HG03108 (cell line): ENCODE data around the gene BORCS6.

Experiments
- ATAC-seq: cut with Tn5 transposase; IDR thresholded peaks from one replicate; pipeline ENCODE4 v1.9.1; 2021; ENCODE audit warnings: moderate library complexity; ENCODE audit not compliant: unreplicated experiment

BORCS6 gene

DNA sequence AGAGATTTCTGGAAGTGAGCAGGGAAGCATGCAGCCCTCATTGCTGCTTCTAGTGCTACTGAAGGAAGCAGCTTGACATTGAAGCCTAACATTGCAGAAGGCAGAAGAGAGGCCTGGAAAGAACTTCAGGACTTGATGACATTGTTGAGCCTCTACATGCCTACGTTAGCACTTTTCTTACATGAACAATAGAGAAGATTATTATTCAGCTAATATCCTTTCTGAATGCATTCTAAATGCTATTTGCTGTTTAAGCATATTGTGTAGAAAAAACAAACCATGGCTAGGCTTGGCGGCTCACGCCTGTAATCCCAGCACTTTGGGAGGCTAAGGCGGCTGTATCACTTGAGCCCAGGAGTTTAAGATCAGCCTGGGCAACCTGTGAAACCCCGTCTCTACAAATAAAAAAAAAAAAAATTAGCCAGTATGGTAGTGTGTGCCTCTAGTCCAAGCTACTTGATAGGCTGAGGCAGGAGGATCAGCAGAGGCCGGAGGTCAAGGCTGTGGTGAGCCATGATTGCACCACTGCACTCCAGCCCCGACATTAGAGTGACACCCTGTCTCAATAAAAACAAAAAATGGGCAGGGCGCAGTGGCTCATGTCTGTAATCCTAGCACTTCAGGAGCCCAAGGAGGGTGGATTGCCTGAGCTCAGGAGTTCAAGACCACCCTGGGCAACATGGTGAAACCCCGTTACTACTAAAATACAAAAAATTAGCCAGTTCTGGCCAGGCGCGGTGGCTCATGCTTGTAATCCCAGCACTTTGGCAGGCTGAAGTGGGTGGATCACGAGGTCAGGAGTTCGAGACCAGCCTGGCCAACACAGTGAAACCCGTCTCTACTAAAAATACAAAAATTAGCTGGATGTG is 22.6 kb upstream of the BORCS6 start:
- no peak for ATAC-seq

DNA sequence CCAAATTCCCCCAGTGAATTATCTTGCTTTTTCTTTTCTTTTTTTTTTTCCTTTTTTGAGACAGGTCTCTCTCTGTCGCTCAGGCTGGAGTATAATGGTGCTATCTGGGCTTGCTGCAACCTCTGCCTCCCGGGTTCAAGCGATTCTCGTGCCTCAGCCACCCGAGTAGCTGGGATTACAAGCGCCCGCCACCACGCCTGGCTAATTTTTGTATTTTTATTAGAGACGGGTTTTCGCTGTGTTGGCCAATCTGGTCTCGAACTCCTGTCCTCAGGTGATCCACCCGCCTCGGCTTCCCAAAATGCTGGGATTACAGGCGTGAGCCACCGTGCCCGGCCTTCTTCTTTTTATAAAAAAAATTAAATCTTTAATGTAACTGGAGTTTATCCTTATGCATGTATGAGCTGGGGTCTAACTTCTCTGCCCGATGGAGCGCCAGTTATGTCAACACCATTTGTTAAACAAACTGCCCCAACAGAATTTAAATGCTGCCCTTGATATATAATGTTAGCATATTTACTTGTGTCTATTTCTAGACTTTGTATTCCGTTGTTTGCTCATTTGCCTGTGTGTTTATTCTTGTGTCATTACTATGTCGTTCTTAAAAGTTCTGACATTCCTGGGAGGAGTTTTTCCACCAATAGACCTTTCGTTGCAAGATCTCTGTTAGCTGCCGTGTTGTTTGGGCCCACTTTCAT is 20.9 kb upstream of the BORCS6 start:
- ATAC-seq: peak; percentile 8

DNA sequence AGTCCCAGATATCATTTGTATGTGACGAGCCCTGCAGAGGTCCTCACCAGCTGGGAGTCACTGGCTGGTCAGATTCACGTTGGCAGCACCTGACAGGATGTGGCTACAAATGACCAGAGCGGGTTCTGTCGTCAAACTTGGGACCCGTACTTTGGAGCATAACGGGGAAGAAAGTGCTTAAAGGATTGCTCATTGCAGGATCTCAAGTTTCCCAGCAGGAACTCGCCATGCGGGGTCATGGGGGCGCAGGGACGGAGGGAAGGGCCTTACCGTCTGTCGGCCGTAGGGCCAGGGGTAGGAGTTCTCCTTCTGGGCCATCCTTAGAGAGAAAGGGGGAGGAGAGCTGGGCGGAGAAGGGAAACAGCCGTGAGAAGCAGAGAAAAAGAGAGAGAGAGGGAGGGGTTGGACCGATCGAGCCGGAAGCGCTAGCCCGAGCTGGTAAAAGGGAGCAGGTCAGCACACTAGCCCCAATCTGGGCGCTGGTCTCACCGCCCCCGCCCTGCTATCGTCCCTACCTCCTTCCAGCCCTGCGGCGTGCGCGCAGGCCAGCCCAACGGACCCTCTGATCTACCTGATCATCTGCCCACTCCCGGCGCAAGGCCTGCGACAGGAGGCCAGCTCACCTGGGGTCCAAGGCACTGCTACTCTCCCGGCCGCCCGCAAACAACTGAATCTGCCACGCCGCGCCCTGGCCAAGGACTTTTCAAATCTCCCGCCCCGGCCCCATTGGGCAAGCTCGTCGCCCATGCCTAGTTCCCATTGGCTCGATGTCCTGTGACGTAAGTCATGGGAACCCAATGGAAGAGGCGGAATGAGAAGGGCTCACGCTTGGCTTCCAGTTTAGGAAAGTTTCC is 20.2 kb upstream of the BORCS6 start, which contains the start of gene AURKB:
TSS of gene AURKB (minus strand) at position 669 of the 854 bp plus-strand sequence. CDS start at position 318, 351 bp downstream.
- ATAC-seq: peak; percentile 86

DNA sequence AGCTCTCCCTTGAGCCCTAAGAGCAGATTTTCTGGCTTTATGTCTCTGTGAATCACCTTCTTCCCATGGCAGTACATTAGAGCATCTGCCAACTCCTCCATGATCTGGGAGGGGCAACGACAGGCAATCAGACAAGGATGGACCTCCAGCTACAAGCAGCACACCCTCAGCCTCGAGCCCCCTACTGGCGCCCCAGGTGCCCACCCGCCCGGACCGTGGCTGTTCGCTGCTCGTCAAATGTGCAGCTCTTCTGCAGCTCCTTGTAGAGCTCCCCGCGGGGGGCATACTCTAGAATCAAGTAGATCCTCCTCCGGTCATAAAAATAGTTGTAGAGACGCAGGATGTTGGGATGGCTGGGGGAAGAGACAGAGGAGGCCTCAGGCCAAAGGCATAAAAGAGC is 16.6 kb upstream of the BORCS6 start:
- ATAC-seq: no peak

DNA sequence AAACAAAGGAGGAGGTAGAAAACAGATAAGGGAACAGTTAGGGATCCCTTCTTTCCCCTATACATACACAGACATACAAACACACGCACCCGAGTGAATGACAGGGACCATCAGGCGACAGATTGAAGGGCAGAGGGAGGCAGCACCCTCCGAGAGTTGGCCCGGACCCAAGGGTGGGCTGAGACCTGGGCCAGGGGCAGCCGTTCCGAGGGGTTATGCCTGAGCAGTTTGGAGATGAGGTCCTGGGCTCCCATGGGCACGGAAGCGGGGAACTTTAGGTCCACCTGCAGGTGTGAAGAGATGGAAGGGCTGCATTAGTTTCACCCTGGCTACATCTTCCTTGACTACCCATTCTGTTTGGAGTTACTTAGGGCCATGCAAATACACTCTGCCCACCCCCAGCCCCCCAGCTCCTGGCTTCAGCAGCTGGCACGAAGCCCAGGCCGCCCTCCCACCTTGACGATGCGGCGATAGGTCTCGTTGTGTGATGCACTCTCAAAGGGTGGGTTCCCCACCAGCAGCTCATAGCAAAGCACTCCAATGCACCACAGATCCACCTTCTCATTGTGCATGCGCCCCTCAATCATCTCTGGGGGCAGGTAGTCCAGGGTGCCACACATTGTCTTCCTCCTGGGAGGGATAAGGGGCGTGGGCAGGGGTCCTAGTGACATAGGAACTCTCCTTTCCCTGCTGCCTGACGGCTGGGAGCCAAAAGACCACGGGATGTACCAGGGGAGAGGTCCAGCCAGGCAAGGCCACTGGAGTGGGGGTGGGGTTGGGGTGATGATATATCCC is 15.0 kb upstream of the BORCS6 start:
- ATAC-seq: no peak

DNA sequence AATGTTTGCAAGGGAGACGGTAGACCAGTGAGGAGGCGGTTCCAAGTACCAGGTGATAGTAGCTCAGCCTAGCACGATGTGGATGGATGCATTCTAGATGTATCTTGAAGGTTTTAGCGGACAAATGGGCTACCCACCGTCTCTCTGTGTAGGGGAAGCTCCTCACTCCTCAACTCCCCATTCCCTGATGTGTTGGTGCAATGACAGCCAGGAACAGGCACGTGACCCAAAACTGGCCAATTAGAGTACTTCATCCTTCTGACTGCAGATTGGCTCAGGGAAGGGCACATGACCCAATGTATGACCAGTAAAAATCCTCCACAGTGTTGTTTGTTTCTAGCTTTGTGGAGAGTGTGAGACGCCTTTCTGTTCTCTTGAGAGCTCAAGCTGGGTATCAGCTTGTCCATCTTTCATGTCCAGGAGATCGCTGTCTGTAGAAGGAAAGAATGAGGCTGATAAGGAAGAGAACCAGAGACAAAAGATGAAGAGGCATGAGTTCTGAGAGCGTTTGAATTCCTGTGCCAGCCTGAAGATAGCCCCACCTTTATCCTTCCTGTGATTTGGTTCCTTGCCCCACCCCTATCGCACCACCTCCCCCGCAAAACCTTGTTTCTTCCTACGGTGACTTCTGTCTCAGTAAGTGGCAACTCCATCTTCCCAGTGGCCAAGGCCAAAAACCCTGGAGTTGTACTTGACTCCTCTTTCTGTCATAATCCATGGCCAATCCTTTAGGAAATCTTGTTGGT is 2.3 kb upstream of the BORCS6 start:
- ATAC-seq: no peak

DNA sequence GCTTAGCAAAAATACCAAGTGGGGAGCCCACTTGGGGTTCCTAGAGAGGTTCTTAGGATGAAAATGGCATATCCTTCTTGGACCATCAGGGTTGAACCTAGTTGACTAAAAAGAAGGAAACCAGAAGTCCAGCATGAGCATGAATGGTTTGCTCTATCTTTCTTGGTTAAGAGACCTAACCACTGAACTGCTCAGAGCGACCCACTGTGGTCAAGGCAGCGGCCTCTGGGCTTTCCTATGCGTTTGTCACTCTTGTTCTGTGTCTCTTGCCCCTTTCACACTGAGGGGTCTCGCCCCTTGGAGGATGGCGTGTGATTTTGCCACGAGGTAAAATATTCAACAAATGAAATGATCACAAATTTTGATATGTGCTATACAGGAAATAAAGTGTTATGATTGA is 526 bp upstream of the BORCS6 start:
- no peak for ATAC-seq

DNA sequence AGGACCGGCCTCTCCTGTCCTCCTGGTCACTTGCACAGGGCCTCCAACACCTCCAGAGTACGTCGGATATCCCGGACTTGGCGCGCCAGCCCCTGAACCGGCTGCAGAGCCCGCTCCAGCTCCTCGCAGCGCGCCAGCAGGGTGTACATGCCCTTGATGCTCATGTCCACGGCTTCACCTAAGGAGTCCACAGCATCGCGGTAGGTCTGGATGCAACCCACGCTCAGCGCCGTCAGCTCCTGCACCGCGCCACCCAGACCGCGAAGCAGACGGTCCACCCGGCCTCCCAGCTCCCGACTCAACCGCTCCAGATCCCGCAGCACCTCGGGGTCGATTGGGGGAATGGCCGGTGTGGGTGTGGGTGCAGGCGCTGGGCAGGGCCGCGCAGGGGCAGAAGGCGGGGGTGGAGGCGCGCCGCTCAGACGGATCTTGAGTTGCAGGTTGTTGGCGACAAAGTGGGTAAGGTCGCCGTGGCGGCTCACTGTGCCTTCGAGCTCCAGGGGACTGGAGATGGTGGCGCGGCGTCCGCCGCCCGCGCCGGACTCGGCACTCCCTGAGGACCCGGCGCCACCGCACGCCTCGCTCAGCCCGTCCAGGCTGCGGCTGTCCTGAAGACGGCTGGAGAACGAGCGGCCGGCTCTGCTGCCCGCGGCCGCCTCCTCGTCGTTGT is 804 bp downstream of the BORCS6 start:
- no peak for ATAC-seq

DNA sequence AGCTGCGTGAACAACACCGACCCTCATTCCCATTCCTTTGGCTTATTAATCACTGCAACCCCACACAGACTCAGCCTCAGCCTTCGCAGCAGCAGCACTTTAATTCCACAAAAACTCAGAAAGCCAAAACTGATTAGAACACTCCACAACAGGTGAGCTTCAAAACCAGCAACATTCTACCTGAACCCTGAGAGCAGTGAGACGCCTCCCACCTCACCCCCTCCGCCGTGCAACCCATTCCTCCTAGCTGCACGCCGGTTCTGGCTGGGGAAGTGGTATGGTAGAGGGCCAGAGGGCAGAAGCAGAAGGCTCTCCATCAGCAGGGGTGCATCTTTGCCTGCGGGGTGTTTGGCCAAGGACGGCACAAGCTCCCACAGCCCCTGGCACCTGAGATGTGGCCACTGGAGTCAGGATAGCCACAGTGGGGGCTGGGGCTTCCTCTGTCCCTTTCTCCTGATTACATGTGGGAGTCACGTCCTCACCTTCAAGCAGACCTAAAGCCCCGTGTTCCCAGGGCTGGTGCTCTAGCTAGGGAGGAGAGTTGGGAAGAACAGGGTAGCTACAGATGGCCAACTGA is 1.6 kb downstream of the BORCS6 start:
- no peak for ATAC-seq

DNA sequence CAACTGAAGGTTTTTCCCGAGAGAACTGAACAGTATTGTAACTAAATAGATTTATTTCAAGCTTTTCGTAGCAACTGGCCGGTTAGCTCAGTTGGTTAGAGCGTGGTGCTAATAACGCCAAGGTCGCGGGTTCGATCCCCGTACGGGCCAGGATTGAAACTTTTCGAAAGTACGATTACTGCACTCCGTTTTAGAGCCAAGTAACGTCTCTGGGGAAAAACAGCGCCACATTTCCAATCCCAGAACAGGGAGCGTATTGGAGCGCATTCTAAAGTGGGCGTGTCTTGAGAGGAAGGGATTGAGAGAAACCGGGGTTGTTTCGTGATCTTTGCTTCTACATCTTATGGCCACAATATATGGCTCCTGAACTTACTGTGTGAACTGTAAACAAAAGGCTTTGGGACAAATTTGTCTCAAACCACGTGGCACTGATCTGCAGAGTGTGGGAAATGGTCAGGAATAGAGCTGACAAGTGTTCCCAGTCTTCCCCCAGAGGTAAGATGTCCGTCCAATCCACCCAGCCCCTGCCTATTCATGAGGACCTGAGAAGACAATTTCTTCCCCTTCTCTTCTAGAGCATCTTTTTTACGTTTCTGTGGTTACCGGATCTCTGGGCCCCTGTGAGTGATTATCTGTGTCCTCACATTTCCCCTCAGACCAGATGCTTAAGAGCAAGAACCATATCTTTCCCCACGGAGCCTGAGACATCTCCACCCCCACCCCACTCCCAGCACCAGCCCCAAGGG is 2.3 kb downstream of the BORCS6 start:
- no peak for ATAC-seq

DNA sequence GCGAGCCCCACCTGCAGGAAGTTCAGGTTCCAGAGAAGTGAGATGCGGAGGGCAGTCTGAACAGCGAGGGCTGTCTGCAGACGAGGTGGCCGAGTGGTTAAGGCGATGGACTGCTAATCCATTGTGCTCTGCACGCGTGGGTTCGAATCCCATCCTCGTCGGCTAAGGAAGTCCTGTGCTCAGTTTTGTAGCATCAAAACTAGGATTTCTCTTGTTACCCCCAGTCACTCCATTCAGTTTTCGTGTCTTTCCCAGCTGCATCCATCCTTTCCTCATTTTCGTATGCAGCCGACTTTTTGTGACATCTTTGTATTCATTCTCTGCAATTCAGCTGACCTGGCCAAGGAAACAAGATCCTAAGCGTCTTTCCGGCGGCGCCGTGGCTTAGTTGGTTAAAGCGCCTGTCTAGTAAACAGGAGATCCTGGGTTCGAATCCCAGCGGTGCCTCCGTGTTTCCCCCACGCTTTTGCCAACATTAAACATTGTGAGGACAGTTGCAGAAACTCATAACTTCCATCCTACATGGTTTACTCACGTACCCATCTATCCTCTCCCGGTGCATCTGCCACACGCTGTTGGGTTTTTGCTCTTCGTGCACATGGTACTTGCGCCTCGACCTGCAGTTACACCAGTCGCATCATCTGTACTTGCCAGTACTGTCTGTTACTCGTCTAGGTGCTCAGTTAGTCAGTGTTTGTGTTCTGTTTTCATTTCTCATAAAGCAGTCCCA is 3.0 kb downstream of the BORCS6 start:
- ATAC-seq: peak; percentile 21

DNA sequence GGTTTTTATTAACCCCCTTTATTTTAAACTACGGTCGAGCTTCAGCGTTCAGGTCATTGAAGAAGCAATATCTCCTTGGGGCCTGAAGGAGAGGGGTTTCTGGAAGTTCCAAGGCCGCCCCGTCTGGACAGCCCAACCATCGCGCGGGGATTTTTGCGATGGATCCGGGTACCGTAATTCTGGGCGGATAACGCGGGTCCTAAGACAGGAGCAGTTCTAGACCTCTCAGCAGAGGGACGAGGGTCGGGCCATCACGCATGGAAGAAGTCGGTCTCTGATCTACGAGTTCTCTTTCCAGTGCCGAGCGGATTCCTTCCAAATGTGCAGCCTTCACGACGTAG is 3.6 kb downstream of the BORCS6 start:
- ATAC-seq: no peak

DNA sequence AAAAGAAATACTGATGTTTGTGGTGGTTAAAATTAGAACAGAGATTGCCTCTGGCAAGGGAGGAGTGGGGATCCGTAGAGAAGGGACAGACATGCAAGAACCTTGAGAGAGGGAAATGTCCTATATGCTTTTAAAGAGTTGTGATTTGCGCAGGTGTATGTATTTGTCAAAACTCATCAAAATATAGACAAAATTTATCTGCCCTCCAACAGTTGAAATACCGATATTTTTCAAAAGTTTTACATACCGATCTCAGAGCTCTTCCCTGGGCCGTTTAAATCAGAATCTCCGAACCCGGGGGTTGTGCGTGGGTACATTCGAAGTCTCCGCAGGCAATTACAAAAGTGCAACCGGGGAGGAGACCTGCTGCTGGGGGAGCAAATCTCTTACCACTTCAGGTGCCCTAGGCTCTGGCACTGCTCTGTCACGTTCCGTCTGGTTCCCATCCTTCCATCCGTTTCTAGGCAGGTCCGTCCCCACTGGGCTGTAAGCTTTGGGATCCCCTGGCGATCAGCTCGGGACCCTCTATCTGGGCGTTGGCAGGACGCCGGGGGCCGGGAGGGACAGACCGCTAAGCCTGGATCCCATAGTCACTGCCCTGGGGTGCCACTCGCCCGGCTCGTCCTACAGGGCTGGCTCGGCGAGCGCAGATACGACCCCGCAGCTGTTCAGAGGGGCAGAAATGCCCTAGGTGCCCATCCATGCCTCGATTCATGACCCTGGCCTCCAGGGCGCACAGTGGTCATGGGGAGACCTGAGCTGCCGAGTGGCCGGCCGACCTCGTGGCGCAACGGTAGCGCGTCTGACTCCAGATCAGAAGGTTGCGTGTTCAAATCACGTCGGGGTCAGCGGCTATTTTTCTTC is 4.2 kb downstream of the BORCS6 start:
- no peak for ATAC-seq

DNA sequence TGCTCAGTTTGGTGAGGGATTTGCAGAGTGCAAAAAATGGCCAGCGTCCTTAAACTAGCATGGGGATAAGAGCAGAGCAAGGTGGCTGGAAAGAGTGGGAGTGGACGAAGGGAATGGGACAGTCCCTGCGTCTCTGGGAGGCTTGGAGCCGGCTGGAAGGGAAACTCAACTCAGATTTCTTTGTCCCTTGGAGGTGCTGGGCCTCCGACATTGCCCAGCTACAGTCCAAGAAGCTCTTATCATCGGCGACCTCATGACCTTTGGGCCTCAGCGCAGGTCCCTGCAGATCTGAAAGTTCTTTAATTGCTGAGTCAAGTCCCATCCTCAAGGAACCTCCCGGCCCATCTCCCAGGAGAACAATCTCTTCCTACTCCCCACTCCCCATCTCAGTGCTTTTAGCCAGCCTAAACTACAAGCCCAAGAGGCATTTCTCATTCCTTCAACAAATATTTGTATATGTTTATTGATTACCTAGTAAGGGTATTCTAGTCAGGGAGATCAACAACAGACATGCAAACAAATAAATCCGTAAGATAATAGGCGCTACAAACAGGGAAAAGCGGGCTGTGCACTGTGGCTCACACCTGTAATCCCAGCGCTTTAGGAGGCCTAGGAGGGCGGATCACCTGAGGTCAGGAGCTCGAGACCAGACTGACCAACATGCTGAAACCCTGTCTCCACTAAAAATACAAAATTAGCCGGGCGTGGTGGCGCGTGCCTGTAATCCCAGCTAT is 12.8 kb downstream of the BORCS6 start:
- ATAC-seq: no peak

DNA sequence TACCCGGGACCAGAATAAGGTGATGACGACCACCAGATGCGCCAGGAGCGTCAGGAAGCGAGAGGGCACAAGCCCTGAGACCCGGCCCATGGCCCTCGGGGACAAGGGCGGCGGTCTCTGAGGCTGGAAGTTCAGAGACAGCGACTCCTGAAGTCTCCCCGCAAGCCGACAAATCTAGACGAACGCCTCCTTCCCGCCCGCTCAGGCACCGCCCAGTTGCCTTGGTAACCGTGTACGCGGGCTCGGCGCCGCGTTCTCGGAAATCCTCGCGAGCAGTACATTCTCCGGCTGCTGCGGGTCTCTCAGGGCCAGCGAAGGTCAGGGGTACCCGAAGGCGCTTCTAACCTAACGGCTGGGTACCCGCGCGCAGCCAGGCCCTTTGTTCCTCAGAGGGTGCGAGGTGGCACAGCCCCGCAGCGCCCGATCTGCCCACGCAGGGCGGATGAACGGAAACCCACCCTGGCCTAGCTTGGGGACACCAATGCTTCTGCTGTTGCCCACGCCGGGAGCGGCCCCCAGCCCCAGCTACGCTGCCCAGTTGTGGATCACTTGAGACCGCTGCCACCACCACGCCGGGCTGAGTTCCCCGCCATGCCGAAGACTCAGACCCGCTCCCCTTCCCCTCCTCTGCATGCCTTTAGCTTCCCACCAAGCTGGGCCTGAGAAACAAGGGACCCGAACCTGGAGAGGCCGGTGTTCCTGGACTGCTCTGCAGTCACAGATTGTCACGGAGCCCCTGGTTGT is 13.6 kb downstream of the BORCS6 start, which contains the start of gene TMEM107:
TSS of gene TMEM107 (minus strand) at position 184 of the 744 bp plus-strand sequence. CDS start at position 90, 94 bp downstream.
- no peak for ATAC-seq
